H1 (cell line): ENCODE data around the gene VAT1L. TPM values are rescaled to one million over a fixed set of nuclear protein-coding genes. Genes with fewer than 3 reads are reported as not detected.

Experiments
- CTCF ChIA-PET: fragments of 300-600 bp; sonication (Branson Sonifier 250); formaldehyde crosslinking; loops from one replicate; lab custom pipeline; 2021; ENCODE audit not compliant: partially characterized antibody; lab: Charles Lee
- POLR2A ChIA-PET: fragments of 300-600 bp; sonication (Branson Sonifier 250); formaldehyde crosslinking; loops from one replicate; lab custom pipeline; 2021; ENCODE audit warnings: inconsistent platforms; ENCODE audit not compliant: partially characterized antibody; lab: Charles Lee
- DNase-seq, 2 experiments: peaks; one replicate each; pipeline versions ENCODE4 v3.0.0 to v3.0.0-alpha.2; 2010 to 2022; ENCODE audit warnings: low spot score in 2 of 2, low read depth in 1 of 2, mixed read lengths in 1 of 2
- FAIRE-seq: peaks from 2 replicates; lab custom pipeline; 2011; peaks lifted over from hg19 to GRCh38; lab: Jason Lieb, UNC
- H2AFZ ChIP-seq: 2 replicates; pipeline ENCODE4 v1.8.1; 2012; ENCODE audit warnings: low read length, inconsistent platforms
- H2AK5ac ChIP-seq: 2 replicates; pipeline ENCODE4 v1.6.1; 2013; ENCODE audit warnings: low read depth, low read length
- H2BK120ac ChIP-seq: replicated peaks from 2 replicates; pipeline ENCODE3; 2013; ENCODE audit warnings: low read depth, low read length, inconsistent platforms
- H2BK12ac ChIP-seq: 2 replicates; pipeline ENCODE4 v1.6.1; 2013; ENCODE audit warnings: low read depth, low read length
- H2BK15ac ChIP-seq: 2 replicates; pipeline ENCODE4 v1.6.1; 2013; ENCODE audit warnings: low read length
- H2BK20ac ChIP-seq: 2 replicates; pipeline ENCODE4 v1.6.1; 2013; ENCODE audit warnings: low read length
- H2BK5ac ChIP-seq: 2 replicates; pipeline ENCODE4 v1.6.1; 2013; ENCODE audit warnings: low read depth, low read length
- H3K14ac ChIP-seq: 2 replicates; pipeline ENCODE4 v1.6.1; 2013; ENCODE audit warnings: inconsistent platforms; ENCODE audit not compliant: insufficient read length
- H3K18ac ChIP-seq: 2 replicates; pipeline ENCODE4 v1.6.1; 2013; ENCODE audit warnings: low read length; ENCODE audit errors: extremely low read depth
- H3K23ac ChIP-seq: 2 replicates; pipeline ENCODE4 v1.6.1; 2013; ENCODE audit warnings: inconsistent platforms; ENCODE audit not compliant: insufficient read length
- H3K23me2 ChIP-seq: 2 replicates; pipeline ENCODE4 v1.6.1; 2013; ENCODE audit warnings: low read depth, low read length
- H3K27ac ChIP-seq: 2 replicates; pipeline ENCODE4 v1.6.1; 2011; ENCODE audit warnings: low read depth, low read length, inconsistent platforms
- H3K27me3 ChIP-seq, 4 experiments: replicated peaks in 1 of 4; 1 replicate in 1 of 4; 2 replicates in 3 of 4; pipeline versions ENCODE4 v1.6.1 to v1.8.1; 2011 to 2013; ENCODE audit warnings: low read length in 3 of 4, mild to moderate bottlenecking in 3 of 4, inconsistent platforms in 2 of 4, mixed read lengths in 2 of 4, moderate library complexity in 1 of 4; ENCODE audit not compliant: control insufficient read depth in 3 of 4, insufficient read depth in 3 of 4; ENCODE audit errors: extremely low read depth in 1 of 4
- H3K36me3 ChIP-seq, 4 experiments: 2 replicates each; pipeline versions ENCODE4 v1.6.1 to v1.8.1; 2011 to 2013; ENCODE audit warnings: mild to moderate bottlenecking in 4 of 4, low read length in 3 of 4, moderate library complexity in 2 of 4, control low read depth in 1 of 4, inconsistent platforms in 1 of 4; ENCODE audit not compliant: insufficient read depth in 4 of 4, control insufficient read depth in 2 of 4
- H3K4ac ChIP-seq: replicated peaks from 2 replicates; pipeline ENCODE3; 2013; ENCODE audit warnings: low read length, low read depth, mixed read lengths, inconsistent platforms; ENCODE audit not compliant: insufficient read length
- H3K4me1 ChIP-seq, 4 experiments: replicated peaks in 1 of 4; 1 replicate in 1 of 4; 2 replicates in 3 of 4; pipeline versions ENCODE4 v1.6.1 to v1.8.1; 2011 to 2013; ENCODE audit warnings: low read length in 3 of 4, inconsistent platforms in 2 of 4, mixed read lengths in 1 of 4; ENCODE audit not compliant: insufficient read depth in 4 of 4, control insufficient read depth in 3 of 4
- H3K4me2 ChIP-seq, 2 experiments: 2 replicates each; pipeline versions ENCODE4 v1.6.1 to v1.8.1; 2011 to 2013; ENCODE audit warnings: low read depth in 2 of 2, low read length in 2 of 2, control low read depth in 1 of 2, inconsistent platforms in 1 of 2, mild to moderate bottlenecking in 1 of 2; ENCODE audit not compliant: insufficient read depth in 1 of 2
- H3K4me3 ChIP-seq, 4 experiments: fragments of 200-600, 300-600 bp in 1 of 4; sonication (generic), shearing (Covaris generic), sonication (Bioruptor Twin) in 1 of 4; 2 replicates each; pipeline versions ENCODE4 v1.5.1 to v1.8.1; 2011 to 2016; ENCODE audit warnings: low read length in 4 of 4, low read depth in 3 of 4, control low read depth in 2 of 4, inconsistent platforms in 2 of 4, mild to moderate bottlenecking in 2 of 4, mixed read lengths in 1 of 4, moderate library complexity in 1 of 4; ENCODE audit not compliant: insufficient read depth in 2 of 4; ENCODE audit errors: extremely low read depth in 1 of 4
- H3K56ac ChIP-seq: replicated peaks from 2 replicates; pipeline ENCODE3; 2013; ENCODE audit warnings: low read depth, mild to moderate bottlenecking, mixed read lengths, low read length, inconsistent platforms; ENCODE audit not compliant: insufficient read length
- H3K79me1 ChIP-seq: 2 replicates; pipeline ENCODE4 v1.6.1; 2013; ENCODE audit warnings: low read depth, low read length, control low read depth
- H3K79me2 ChIP-seq, 2 experiments: 2 replicates each; pipeline versions ENCODE4 v1.6.1 to v1.8.1; 2012 to 2013; ENCODE audit warnings: low read length in 2 of 2, mild to moderate bottlenecking in 2 of 2, inconsistent platforms in 1 of 2; ENCODE audit not compliant: insufficient read depth in 2 of 2, control insufficient read depth in 1 of 2
- H3K9ac ChIP-seq, 4 experiments: replicated peaks in 1 of 4; 1 replicate in 1 of 4; 2 replicates in 3 of 4; pipeline versions ENCODE4 v1.6.1 to v1.8.1; 2011 to 2013; ENCODE audit warnings: low read depth in 3 of 4, low read length in 3 of 4, control low read depth in 2 of 4, mild to moderate bottlenecking in 2 of 4, moderate library complexity in 2 of 4, inconsistent platforms in 1 of 4; ENCODE audit errors: extremely low read depth in 1 of 4
- H3K9me3 ChIP-seq, 2 experiments: 2 replicates each; pipeline versions ENCODE4 v1.6.1 to v1.8.1; 2012 to 2013; ENCODE audit warnings: mild to moderate bottlenecking in 2 of 2, moderate library complexity in 2 of 2, control low read depth in 1 of 2, inconsistent platforms in 1 of 2, low read depth in 1 of 2, low read length in 1 of 2, mixed read lengths in 1 of 2; ENCODE audit not compliant: insufficient read depth in 2 of 2
- H4K20me1 ChIP-seq, 2 experiments: replicated peaks in 1 of 2; 2 replicates each; pipeline versions ENCODE3 to v1.8.1; 2011 to 2013; ENCODE audit warnings: inconsistent platforms in 2 of 2, low read length in 2 of 2, mild to moderate bottlenecking in 1 of 2; ENCODE audit not compliant: insufficient read depth in 2 of 2, control insufficient read depth in 1 of 2
- H4K5ac ChIP-seq: 2 replicates; pipeline ENCODE4 v1.6.1; 2013; ENCODE audit warnings: low read length, low read depth, mixed read lengths, inconsistent platforms; ENCODE audit not compliant: insufficient read length
- H4K8ac ChIP-seq: 2 replicates; pipeline ENCODE4 v1.8.0; 2013; ENCODE audit warnings: mild to moderate bottlenecking, moderate library complexity, low read length, inconsistent platforms; ENCODE audit not compliant: insufficient read depth; ENCODE audit errors: extremely low read depth
- H4K91ac ChIP-seq: replicated peaks from 2 replicates; pipeline ENCODE3; 2013; ENCODE audit warnings: low read length, mixed read lengths, inconsistent platforms; ENCODE audit not compliant: insufficient read length
- BACH1 ChIP-seq: IDR thresholded peaks from 2 replicates; pipeline ENCODE4 v1.6.1; 2012; ENCODE audit warnings: low read length, improper control_type of control experiment
- KDM1A ChIP-seq: fragments of 200-600, 300-600 bp; sonication (generic); IDR thresholded peaks from 2 replicates; pipeline ENCODE4 v1.7.1; 2016; ENCODE audit warnings: mild to moderate bottlenecking, low read length, borderline replicate concordance
- WGBS, 2 experiments: shearing (Covaris generic) in 1 of 2; methylation state at CpG; one replicate each; pipeline versions ENCODE4 v1.1.6 to v1.1.7; 2013 to 2015; ENCODE audit warnings: low lambda C conversion rate in 2 of 2, mixed read lengths in 2 of 2, inconsistent platforms in 1 of 2, low coverage in 1 of 2, missing lambda C conversion rate in 1 of 2; ENCODE audit not compliant: insufficient replicate concordance in 2 of 2, insufficient coverage in 1 of 2, insufficient read length in 1 of 2; ENCODE audit errors: extremely low coverage in 1 of 2, missing lambda C conversion rate in 1 of 2; 5-methylcytosine and 5-hydroxymethylcytosine counted together
- polyA plus RNA-seq, 7 experiments: library from polyadenylated mRNA; depleted of rRNA in 3 of 7; stranded (reverse) in 5 of 7; unstranded in 2 of 7; fragments of >200 nt in 5 of 7; fragments of 200-250 nt in 2 of 7; gene quantifications; 1 replicate in 5 of 7; 2 replicates in 1 of 7; 4 replicates in 1 of 7; pipeline versions ENCODE4 v1.2.1 to v1.2.3, GENCODE V29; 2011 to 2013; ENCODE audit warnings: missing spikeins in 2 of 7, mixed read lengths in 2 of 7
- total RNA-seq: library from RNA; stranded (reverse); fragmentation: NEBNext Ultra II Directional; extraction: Animal tissue kit (Norgen Biotek cat#: 25700); gene quantifications from 2 replicates; pipeline ENCODE4 v1.2.1, GENCODE V29; 2021

Gene VAT1L
- total and polyA plus RNA-seq, 2 of the 8 experiments (the other 6 are each of a cell fraction or from before 2014, with no cell fraction given) = 46.3 to 48.2 TPM

- Histone ChIP-seq H3K4ac (no peak overlapping the region), H2BK12ac (peak overlapping the region; percentile 50; the same call in 1 of the 2 replicates), H3K23me2 (no peaks in the 10 kb centered on the region), H4K91ac (no peak overlapping the region), H4K20me1 (no peaks in the 10 kb centered on the region), H4K8ac (no peak overlapping the region), H2BK5ac (no peak overlapping the region; the same call in 1 of the 2 replicates), H4K5ac (no peak overlapping the region), H2BK120ac (no peak overlapping the region), H3K4me1 (peaks cover 0 to 6% (median 2%) of the 10 kb centered on the region in 4 experiments; a peak in 4 of 7 replicates), H3K23ac (no peak overlapping the region), H3K79me2 (no peaks in the 10 kb centered on the region), H2AFZ (no peak overlapping the region), H3K14ac (no peak overlapping the region), H3K4me2 (no peak overlapping the region), H3K27me3 (no peaks in the 10 kb centered on the region; a peak in 1 of 7 replicates), H3K79me1 (no peaks in the 10 kb centered on the region), H3K27ac (no peak overlapping the region), H3K36me3 (peaks cover 0 to 5% (median 0%) of the 10 kb centered on the region in 4 experiments; a peak in 1 of 8 replicates), H3K56ac (no peak overlapping the region), H2BK15ac (no peak overlapping the region), H3K9me3 (no peaks in the 10 kb centered on the region), H2AK5ac (no peak overlapping the region), H3K9ac (no peak overlapping the region), H3K18ac (0 out of 2 replicates have a peak overlapping the region, but pooled peaks have one; percentile 4), H2BK20ac (peak overlapping the region; percentile 0; the same call in 1 of the 2 replicates), H3K4me3 (no peak overlapping the region)
- ChIA-PET CTCF (interaction anchor here (1.1 to 9.1 kb wide), 5 partner anchors 25 to 322 kb away, joined by 3 to 218 read pairs (median 5); no protein-coding TSS in a partner anchor), POLR2A (interaction anchor here (1.2 kb wide), 1 partner anchor 31 kb away, joined by 3 read pairs; no protein-coding TSS in a partner anchor)
- FAIRE-seq = no peak
- WGBS, 2 experiments = 70% methylated on average over 10 of the region's 10 CpGs; no CpG with 5 or more reads in 1 of the 2 experiments
- TF ChIP-seq BACH1 (no peak), KDM1A (no peak)
- DNase-seq = no peak
Observed at GRCh38 chr16:77998350-77999023, 210.1 kb downstream of the VAT1L start.
